H1 (cell line): Measurements from ENCODE around the gene FTL. TPM values are rescaled to one million over a fixed set of nuclear protein-coding genes. Genes with fewer than 3 reads are reported as not detected.

Experiments used
- CTCF ChIA-PET: fragments of 300-600 bp; sonication (Branson Sonifier 250); formaldehyde crosslinking; loops from one replicate; lab custom pipeline; 2021; ENCODE audit not compliant: partially characterized antibody; lab: Charles Lee
- POLR2A ChIA-PET: fragments of 300-600 bp; sonication (Branson Sonifier 250); formaldehyde crosslinking; loops from one replicate; lab custom pipeline; 2021; ENCODE audit warnings: inconsistent platforms; ENCODE audit not compliant: partially characterized antibody; lab: Charles Lee
- DNase-seq, 2 experiments: peaks; one replicate each; pipeline versions ENCODE4 v3.0.0 to v3.0.0-alpha.2; 2010 to 2022; ENCODE audit warnings: low spot score in 2 of 2, low read depth in 1 of 2, mixed read lengths in 1 of 2
- FAIRE-seq: peaks from 2 replicates; lab custom pipeline; 2011; peaks lifted over from hg19 to GRCh38; lab: Jason Lieb, UNC
- H2AFZ ChIP-seq: 2 replicates; pipeline ENCODE4 v1.8.1; 2012; ENCODE audit warnings: low read length, inconsistent platforms
- H2AK5ac ChIP-seq: 2 replicates; pipeline ENCODE4 v1.6.1; 2013; ENCODE audit warnings: low read depth, low read length
- H2BK120ac ChIP-seq: replicated peaks from 2 replicates; pipeline ENCODE3; 2013; ENCODE audit warnings: low read depth, low read length, inconsistent platforms
- H2BK12ac ChIP-seq: 2 replicates; pipeline ENCODE4 v1.6.1; 2013; ENCODE audit warnings: low read depth, low read length
- H2BK15ac ChIP-seq: 2 replicates; pipeline ENCODE4 v1.6.1; 2013; ENCODE audit warnings: low read length
- H2BK20ac ChIP-seq: 2 replicates; pipeline ENCODE4 v1.6.1; 2013; ENCODE audit warnings: low read length
- H2BK5ac ChIP-seq: 2 replicates; pipeline ENCODE4 v1.6.1; 2013; ENCODE audit warnings: low read depth, low read length
- H3K14ac ChIP-seq: 2 replicates; pipeline ENCODE4 v1.6.1; 2013; ENCODE audit warnings: inconsistent platforms; ENCODE audit not compliant: insufficient read length
- H3K18ac ChIP-seq: 2 replicates; pipeline ENCODE4 v1.6.1; 2013; ENCODE audit warnings: low read length; ENCODE audit errors: extremely low read depth
- H3K23ac ChIP-seq: 2 replicates; pipeline ENCODE4 v1.6.1; 2013; ENCODE audit warnings: inconsistent platforms; ENCODE audit not compliant: insufficient read length
- H3K23me2 ChIP-seq: 2 replicates; pipeline ENCODE4 v1.6.1; 2013; ENCODE audit warnings: low read depth, low read length
- H3K27ac ChIP-seq: 2 replicates; pipeline ENCODE4 v1.6.1; 2011; ENCODE audit warnings: low read depth, low read length, inconsistent platforms
- H3K27me3 ChIP-seq, 4 experiments: replicated peaks in 1 of 4; 1 replicate in 1 of 4; 2 replicates in 3 of 4; pipeline versions ENCODE4 v1.6.1 to v1.8.1; 2011 to 2013; ENCODE audit warnings: low read length in 3 of 4, mild to moderate bottlenecking in 3 of 4, inconsistent platforms in 2 of 4, mixed read lengths in 2 of 4, moderate library complexity in 1 of 4; ENCODE audit not compliant: control insufficient read depth in 3 of 4, insufficient read depth in 3 of 4; ENCODE audit errors: extremely low read depth in 1 of 4
- H3K36me3 ChIP-seq, 4 experiments: 2 replicates each; pipeline versions ENCODE4 v1.6.1 to v1.8.1; 2011 to 2013; ENCODE audit warnings: mild to moderate bottlenecking in 4 of 4, low read length in 3 of 4, moderate library complexity in 2 of 4, control low read depth in 1 of 4, inconsistent platforms in 1 of 4; ENCODE audit not compliant: insufficient read depth in 4 of 4, control insufficient read depth in 2 of 4
- H3K4ac ChIP-seq: replicated peaks from 2 replicates; pipeline ENCODE3; 2013; ENCODE audit warnings: low read length, low read depth, mixed read lengths, inconsistent platforms; ENCODE audit not compliant: insufficient read length
- H3K4me1 ChIP-seq, 4 experiments: replicated peaks in 1 of 4; 1 replicate in 1 of 4; 2 replicates in 3 of 4; pipeline versions ENCODE4 v1.6.1 to v1.8.1; 2011 to 2013; ENCODE audit warnings: low read length in 3 of 4, inconsistent platforms in 2 of 4, mixed read lengths in 1 of 4; ENCODE audit not compliant: insufficient read depth in 4 of 4, control insufficient read depth in 3 of 4
- H3K4me2 ChIP-seq, 2 experiments: 2 replicates each; pipeline versions ENCODE4 v1.6.1 to v1.8.1; 2011 to 2013; ENCODE audit warnings: low read depth in 2 of 2, low read length in 2 of 2, control low read depth in 1 of 2, inconsistent platforms in 1 of 2, mild to moderate bottlenecking in 1 of 2; ENCODE audit not compliant: insufficient read depth in 1 of 2
- H3K4me3 ChIP-seq, 4 experiments: fragments of 200-600, 300-600 bp in 1 of 4; sonication (generic), shearing (Covaris generic), sonication (Bioruptor Twin) in 1 of 4; 2 replicates each; pipeline versions ENCODE4 v1.5.1 to v1.8.1; 2011 to 2016; ENCODE audit warnings: low read length in 4 of 4, low read depth in 3 of 4, control low read depth in 2 of 4, inconsistent platforms in 2 of 4, mild to moderate bottlenecking in 2 of 4, mixed read lengths in 1 of 4, moderate library complexity in 1 of 4; ENCODE audit not compliant: insufficient read depth in 2 of 4; ENCODE audit errors: extremely low read depth in 1 of 4
- H3K56ac ChIP-seq: replicated peaks from 2 replicates; pipeline ENCODE3; 2013; ENCODE audit warnings: low read depth, mild to moderate bottlenecking, mixed read lengths, low read length, inconsistent platforms; ENCODE audit not compliant: insufficient read length
- H3K79me1 ChIP-seq: 2 replicates; pipeline ENCODE4 v1.6.1; 2013; ENCODE audit warnings: low read depth, low read length, control low read depth
- H3K79me2 ChIP-seq, 2 experiments: 2 replicates each; pipeline versions ENCODE4 v1.6.1 to v1.8.1; 2012 to 2013; ENCODE audit warnings: low read length in 2 of 2, mild to moderate bottlenecking in 2 of 2, inconsistent platforms in 1 of 2; ENCODE audit not compliant: insufficient read depth in 2 of 2, control insufficient read depth in 1 of 2
- H3K9ac ChIP-seq, 4 experiments: replicated peaks in 1 of 4; 1 replicate in 1 of 4; 2 replicates in 3 of 4; pipeline versions ENCODE4 v1.6.1 to v1.8.1; 2011 to 2013; ENCODE audit warnings: low read depth in 3 of 4, low read length in 3 of 4, control low read depth in 2 of 4, mild to moderate bottlenecking in 2 of 4, moderate library complexity in 2 of 4, inconsistent platforms in 1 of 4; ENCODE audit errors: extremely low read depth in 1 of 4
- H3K9me3 ChIP-seq, 2 experiments: 2 replicates each; pipeline versions ENCODE4 v1.6.1 to v1.8.1; 2012 to 2013; ENCODE audit warnings: mild to moderate bottlenecking in 2 of 2, moderate library complexity in 2 of 2, control low read depth in 1 of 2, inconsistent platforms in 1 of 2, low read depth in 1 of 2, low read length in 1 of 2, mixed read lengths in 1 of 2; ENCODE audit not compliant: insufficient read depth in 2 of 2
- H4K20me1 ChIP-seq, 2 experiments: replicated peaks in 1 of 2; 2 replicates each; pipeline versions ENCODE3 to v1.8.1; 2011 to 2013; ENCODE audit warnings: inconsistent platforms in 2 of 2, low read length in 2 of 2, mild to moderate bottlenecking in 1 of 2; ENCODE audit not compliant: insufficient read depth in 2 of 2, control insufficient read depth in 1 of 2
- H4K5ac ChIP-seq: 2 replicates; pipeline ENCODE4 v1.6.1; 2013; ENCODE audit warnings: low read length, low read depth, mixed read lengths, inconsistent platforms; ENCODE audit not compliant: insufficient read length
- H4K8ac ChIP-seq: 2 replicates; pipeline ENCODE4 v1.8.0; 2013; ENCODE audit warnings: mild to moderate bottlenecking, moderate library complexity, low read length, inconsistent platforms; ENCODE audit not compliant: insufficient read depth; ENCODE audit errors: extremely low read depth
- H4K91ac ChIP-seq: replicated peaks from 2 replicates; pipeline ENCODE3; 2013; ENCODE audit warnings: low read length, mixed read lengths, inconsistent platforms; ENCODE audit not compliant: insufficient read length
- KDM5A ChIP-seq: fragments of 200-600 bp; IDR thresholded peaks from 2 replicates; pipeline ENCODE4 v1.7.1; 2012; ENCODE audit warnings: mild to moderate bottlenecking, low read length, inconsistent platforms, mixed read lengths
- NRF1 ChIP-seq: IDR thresholded peaks from 2 replicates; pipeline ENCODE4 v1.6.1; 2011; ENCODE audit warnings: mild to moderate bottlenecking, low read depth, low read length, improper control_type of control experiment
- RFX5 ChIP-seq: IDR thresholded peaks from 2 replicates; pipeline ENCODE4 v1.6.1; 2011; ENCODE audit warnings: low read depth, low read length, improper control_type of control experiment, borderline replicate concordance
- ZNF274 ChIP-seq: IDR thresholded peaks from 2 replicates; pipeline ENCODE4 v1.7.0; 2012; ENCODE audit warnings: low read length, borderline replicate concordance; ENCODE audit errors: extremely low read depth
- WGBS, 2 experiments: shearing (Covaris generic) in 1 of 2; methylation state at CpG; one replicate each; pipeline versions ENCODE4 v1.1.6 to v1.1.7; 2013 to 2015; ENCODE audit warnings: low lambda C conversion rate in 2 of 2, mixed read lengths in 2 of 2, inconsistent platforms in 1 of 2, low coverage in 1 of 2, missing lambda C conversion rate in 1 of 2; ENCODE audit not compliant: insufficient replicate concordance in 2 of 2, insufficient coverage in 1 of 2, insufficient read length in 1 of 2; ENCODE audit errors: extremely low coverage in 1 of 2, missing lambda C conversion rate in 1 of 2; 5-methylcytosine and 5-hydroxymethylcytosine counted together
- polyA plus RNA-seq, 7 experiments: library from polyadenylated mRNA; depleted of rRNA in 3 of 7; stranded (reverse) in 5 of 7; unstranded in 2 of 7; fragments of >200 nt in 5 of 7; fragments of 200-250 nt in 2 of 7; gene quantifications; 1 replicate in 5 of 7; 2 replicates in 1 of 7; 4 replicates in 1 of 7; pipeline versions ENCODE4 v1.2.1 to v1.2.3, GENCODE V29; 2011 to 2013; ENCODE audit warnings: missing spikeins in 2 of 7, mixed read lengths in 2 of 7
- total RNA-seq: library from RNA; stranded (reverse); fragmentation: NEBNext Ultra II Directional; extraction: Animal tissue kit (Norgen Biotek cat#: 25700); gene quantifications from 2 replicates; pipeline ENCODE4 v1.2.1, GENCODE V29; 2021
- TF ChIP-seq, protein P1 (sequence below), 3 experiments: IDR thresholded peaks; 1 replicate in 2 of 3; 2 replicates in 1 of 3; pipeline versions ENCODE4 v1.5.1 to v1.6.1; 2011; ENCODE audit warnings: low read length in 3 of 3, mild to moderate bottlenecking in 3 of 3, inconsistent platforms in 2 of 3, low read depth in 1 of 3, moderate library complexity in 1 of 3; ENCODE audit not compliant: insufficient read depth in 1 of 3; ENCODE audit errors: control extremely low read depth in 1 of 3

The FTL gene
- total and polyA plus RNA-seq, 2 of the 8 experiments (the other 6 are each of a cell fraction or from before 2014, with no cell fraction given) = 1,751 to 2,427 TPM

DNA sequence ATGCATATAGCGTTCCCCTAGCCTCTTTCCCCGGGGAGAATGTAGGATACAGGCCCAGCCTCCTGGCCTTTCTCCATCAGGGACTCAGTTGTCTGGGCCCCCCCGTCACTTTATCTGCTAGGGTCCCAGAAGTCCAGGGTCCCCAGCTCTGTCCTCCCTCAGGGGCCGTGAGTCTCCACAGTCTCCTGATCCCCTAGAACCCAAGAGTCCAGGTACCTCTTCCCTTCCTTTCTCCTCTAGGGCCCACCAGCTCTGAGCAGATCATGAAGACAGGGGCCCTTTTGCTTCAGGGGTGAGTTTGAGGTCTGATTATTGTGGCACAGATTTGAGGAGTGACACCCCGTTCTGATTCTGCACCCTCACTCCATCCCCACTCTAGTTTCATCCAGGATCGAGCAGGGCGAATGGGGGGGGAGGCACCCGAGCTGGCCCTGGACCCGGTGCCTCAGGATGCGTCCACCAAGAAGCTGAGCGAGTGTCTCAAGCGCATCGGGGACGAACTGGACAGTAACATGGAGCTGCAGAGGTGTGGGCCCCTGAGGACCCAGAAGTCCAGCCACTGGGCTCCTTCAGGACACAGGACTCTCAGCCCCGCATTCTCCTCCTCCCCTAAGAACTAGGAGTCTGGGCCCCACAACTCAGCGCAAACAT, 9.7 kb upstream of the FTL start:
- Histone ChIP-seq H3K18ac (peak overlapping the region; percentile 99), H3K79me2 (peaks cover 0 to 19% of the 10 kb centered on the region in 2 experiments; a peak in 2 of 4 replicates), H3K9me3 (no peaks in the 10 kb centered on the region), H2BK5ac (peak overlapping the region; percentile 99), H3K23me2 (no peaks in the 10 kb centered on the region; the same call in 1 of the 2 replicates), H3K4ac (peak overlapping the region; percentile 10), H2BK20ac (no peak overlapping the region), H3K23ac (no peak overlapping the region), H4K20me1 (peaks cover 2% of the 10 kb centered on the region in 2 experiments), H2BK12ac (0 out of 2 replicates have a peak overlapping the region, but pooled peaks have one; percentile 6), H3K4me3 (peak overlapping the region; percentile 75 to 93 (median 86)), H3K36me3 (peaks cover 4 to 15% (median 9%) of the 10 kb centered on the region in 4 experiments; a peak in 6 of 8 replicates), H2BK15ac (no peak overlapping the region), H4K8ac (peak overlapping the region; percentile 84), H3K27me3 (no peaks in the 10 kb centered on the region; a peak in 1 of 7 replicates), H3K79me1 (no peaks in the 10 kb centered on the region; the same call in 1 of the 2 replicates), H3K4me2 (peak overlapping the region; percentile 81 to 92), H4K5ac (no peak overlapping the region), H3K27ac (peak overlapping the region; percentile 94), H2AFZ (no peak overlapping the region), H4K91ac (peak overlapping the region; percentile 32), H2BK120ac (no peak overlapping the region), H3K9ac (peak overlapping the region; percentile 89 to 95 (median 92)), H2AK5ac (peak overlapping the region; percentile 60; the same call in 1 of the 2 replicates), H3K4me1 (peaks cover 0 to 11% (median 6%) of the 10 kb centered on the region in 4 experiments; a peak in 5 of 7 replicates), H3K14ac (no peak overlapping the region), H3K56ac (peak overlapping the region; percentile 98)
- no peak for DNase-seq
- 59% methylated on average over 15 of the region's 16 CpGs; no CpG with 5 or more reads in 1 of the 2 experiments for WGBS, 2 experiments
- no peak for TF ChIP-seq KDM5A
- no peak for TF ChIP-seq NRF1
- TF ChIP-seq ZNF274 = no peak
- TF ChIP-seq, protein P1, sequence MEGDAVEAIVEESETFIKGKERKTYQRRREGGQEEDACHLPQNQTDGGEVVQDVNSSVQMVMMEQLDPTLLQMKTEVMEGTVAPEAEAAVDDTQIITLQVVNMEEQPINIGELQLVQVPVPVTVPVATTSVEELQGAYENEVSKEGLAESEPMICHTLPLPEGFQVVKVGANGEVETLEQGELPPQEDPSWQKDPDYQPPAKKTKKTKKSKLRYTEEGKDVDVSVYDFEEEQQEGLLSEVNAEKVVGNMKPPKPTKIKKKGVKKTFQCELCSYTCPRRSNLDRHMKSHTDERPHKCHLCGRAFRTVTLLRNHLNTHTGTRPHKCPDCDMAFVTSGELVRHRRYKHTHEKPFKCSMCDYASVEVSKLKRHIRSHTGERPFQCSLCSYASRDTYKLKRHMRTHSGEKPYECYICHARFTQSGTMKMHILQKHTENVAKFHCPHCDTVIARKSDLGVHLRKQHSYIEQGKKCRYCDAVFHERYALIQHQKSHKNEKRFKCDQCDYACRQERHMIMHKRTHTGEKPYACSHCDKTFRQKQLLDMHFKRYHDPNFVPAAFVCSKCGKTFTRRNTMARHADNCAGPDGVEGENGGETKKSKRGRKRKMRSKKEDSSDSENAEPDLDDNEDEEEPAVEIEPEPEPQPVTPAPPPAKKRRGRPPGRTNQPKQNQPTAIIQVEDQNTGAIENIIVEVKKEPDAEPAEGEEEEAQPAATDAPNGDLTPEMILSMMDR (IDR thresholded peaks at IDR 0.05; ENCODE audit: control extremely low read depth in 1 of 3, insufficient read depth in 1 of 3, low read depth in 1 of 3, low read length in 3 of 3) = 0 out of 4 replicates have a peak, but pooled peaks of 1 of the 3 experiments have one; percentile 9
- TF ChIP-seq RFX5 = no peak
- POLR2A ChIA-PET = interaction anchor here (0.6 to 3.8 kb wide), 5 partner anchors 9 to 167 kb away, joined by 4 to 27 read pairs (median 5); partner anchors contain the start of gene FTL
- FAIRE-seq = no peak
- CTCF ChIA-PET = interaction anchor here (1.0 kb wide), 2 partner anchors 9 to 15 kb away, joined by 3 read pairs; no protein-coding TSS in a partner anchor
